ENCODE data around the gene PABPC3. TPM values are rescaled to one million over a fixed set of nuclear protein-coding genes. Genes with fewer than 3 reads are reported as not detected.

Gene PABPC3
- total and polyA plus RNA-seq, 7 experiments from 2014 or later: 0.13 to 0.87 (median 0.22) TPM

- peaks cover 4 to 21% (median 12%) of the 10 kb centered on the region in 5 donors for H3K27me3 Mint-ChIP-seq
- H3K4me3 Mint-ChIP-seq: no peak overlapping the region
- ChIA-PET CTCF (no interaction called here), POLR2A (interaction anchor here (0.7 kb wide), 1 partner anchor 11 kb away, joined by 3 read pairs; no protein-coding TSS in a partner anchor)
- H3K9me3 Mint-ChIP-seq: peaks cover 0 to 2% (median 0%) of the 10 kb centered on the region in 11 donors
- no peak overlapping the region for H3K27ac Mint-ChIP-seq
- H3K4me1 Mint-ChIP-seq: no peaks in the 10 kb centered on the region
- H3K27me3 ChIP-seq (ENCODE audit: control insufficient read depth in 2 of 2, insufficient read depth in 2 of 2, low read length in 2 of 2): no peaks in the 10 kb centered on the region
- intact Hi-C loops (cut with micrococcal nuclease): loop anchor here in 1 of 2 donors (5.0 kb wide), 1 partner anchor 207 kb away; the partner anchor contains the start of gene MTMR6
- no peaks in the 10 kb centered on the region for H3K36me3 Mint-ChIP-seq
- no peak for DNase-seq
- H3K27ac ChIP-seq (ENCODE audit: low read depth, low read length): no peak overlapping the region
- no peak overlapping the region for H3K4me3 ChIP-seq (ENCODE audit: low read length)
- H3K9me3 ChIP-seq (ENCODE audit: control insufficient read depth in 2 of 3, low read length in 3 of 3): no peaks in the 10 kb centered on the region
- no peaks in the 10 kb centered on the region for H3K36me3 ChIP-seq (ENCODE audit: control insufficient read depth in 2 of 3, insufficient read depth in 3 of 3, low read length in 3 of 3)
- no peak for ATAC-seq
- no peaks in the 10 kb centered on the region for H3K4me1 ChIP-seq (ENCODE audit: control insufficient read depth in 2 of 2, insufficient read depth in 2 of 2, low read length in 2 of 2)
These were observed 15.2 kb upstream of the PABPC3 start for GRCh38 chr13:25080773-25081172.

GRCh38 chr13:25084096-25084495, 11.8 kb upstream of the PABPC3 start:
- peaks cover 0 to 3% (median 0%) of the 10 kb centered on the region in 11 donors for H3K9me3 Mint-ChIP-seq
- H3K27ac Mint-ChIP-seq: no peak overlapping the region
- no peak overlapping the region for H3K4me3 Mint-ChIP-seq
- ATAC-seq (no peak), DNase-seq (no peak)
- Histone ChIP-seq H3K9me3 (ENCODE audit: control insufficient read depth in 2 of 3, low read length in 3 of 3) (no peaks in the 10 kb centered on the region), H3K4me3 (ENCODE audit: low read length) (no peak overlapping the region), H3K36me3 (ENCODE audit: control insufficient read depth in 2 of 3, insufficient read depth in 3 of 3, low read length in 3 of 3) (no peaks in the 10 kb centered on the region), H3K27ac (ENCODE audit: low read depth, low read length) (no peak overlapping the region), H3K4me1 (ENCODE audit: control insufficient read depth in 2 of 2, insufficient read depth in 2 of 2, low read length in 2 of 2) (no peaks in the 10 kb centered on the region), H3K27me3 (ENCODE audit: control insufficient read depth in 2 of 2, insufficient read depth in 2 of 2, low read length in 2 of 2) (no peaks in the 10 kb centered on the region)
- H3K36me3 Mint-ChIP-seq: no peaks in the 10 kb centered on the region
- CTCF ChIA-PET: no interaction called here
- POLR2A ChIA-PET: no interaction called here
- intact Hi-C loops (cut with micrococcal nuclease): loop anchor here (2.0 to 5.0 kb wide), 3 partner anchors 165 to 291 kb away; partner anchors contain the start of gene MTMR6 (in 1 of the 2)
- peaks cover 11 to 19% (median 13%) of the 10 kb centered on the region in 5 donors for H3K27me3 Mint-ChIP-seq
- H3K4me1 Mint-ChIP-seq: no peaks in the 10 kb centered on the region

GRCh38 chr13:25085125-25085742, 10.7 kb upstream of the PABPC3 start:
- Histone ChIP-seq H3K27ac (ENCODE audit: low read depth, low read length) (no peak overlapping the region), H3K9me3 (ENCODE audit: control insufficient read depth in 2 of 3, low read length in 3 of 3) (no peaks in the 10 kb centered on the region), H3K36me3 (ENCODE audit: control insufficient read depth in 2 of 3, insufficient read depth in 3 of 3, low read length in 3 of 3) (no peaks in the 10 kb centered on the region), H3K27me3 (ENCODE audit: control insufficient read depth in 2 of 2, insufficient read depth in 2 of 2, low read length in 2 of 2) (no peaks in the 10 kb centered on the region), H3K4me3 (ENCODE audit: low read length) (no peak overlapping the region), H3K4me1 (ENCODE audit: control insufficient read depth in 2 of 2, insufficient read depth in 2 of 2, low read length in 2 of 2) (no peaks in the 10 kb centered on the region)
- Mint-ChIP-seq H3K27me3 (peaks cover 12 to 19% (median 18%) of the 10 kb centered on the region in 5 donors), H3K4me1 (no peaks in the 10 kb centered on the region), H3K9me3 (peaks cover 0 to 3% (median 0%) of the 10 kb centered on the region in 11 donors), H3K4me3 (no peak overlapping the region), H3K27ac (no peak overlapping the region), H3K36me3 (no peaks in the 10 kb centered on the region)
- peak in 1 of 9 donors; percentile 1 for DNase-seq
- intact Hi-C loops (cut with micrococcal nuclease): loop anchor here (2.0 kb wide), 2 partner anchors 164 to 290 kb away; no protein-coding TSS in a partner anchor
- POLR2A ChIA-PET: no interaction called here
- no peak for ATAC-seq
- CTCF ChIA-PET: no interaction called here

- peaks cover 21 to 30% (median 26%) of the 10 kb centered on the region in 5 donors for H3K27me3 Mint-ChIP-seq
- Histone ChIP-seq H3K27ac (ENCODE audit: low read depth, low read length) (no peak overlapping the region), H3K27me3 (ENCODE audit: control insufficient read depth in 2 of 2, insufficient read depth in 2 of 2, low read length in 2 of 2) (no peaks in the 10 kb centered on the region), H3K4me1 (ENCODE audit: control insufficient read depth in 2 of 2, insufficient read depth in 2 of 2, low read length in 2 of 2) (no peaks in the 10 kb centered on the region), H3K36me3 (ENCODE audit: control insufficient read depth in 2 of 3, insufficient read depth in 3 of 3, low read length in 3 of 3) (no peaks in the 10 kb centered on the region), H3K4me3 (ENCODE audit: low read length) (no peak overlapping the region), H3K9me3 (ENCODE audit: control insufficient read depth in 2 of 3, low read length in 3 of 3) (no peaks in the 10 kb centered on the region)
- ATAC-seq (no peak), DNase-seq (no peak)
- H3K9me3 Mint-ChIP-seq: peaks cover 0 to 7% (median 0%) of the 10 kb centered on the region in 11 donors
- CTCF ChIA-PET: no interaction called here
- POLR2A ChIA-PET: no interaction called here
- H3K4me3 Mint-ChIP-seq: no peak overlapping the region
- no peaks in the 10 kb centered on the region for H3K4me1 Mint-ChIP-seq
- no peak overlapping the region for H3K27ac Mint-ChIP-seq
- H3K36me3 Mint-ChIP-seq: no peaks in the 10 kb centered on the region
- intact Hi-C loops (cut with micrococcal nuclease): no loop called here
These were observed 7.2 kb upstream of the PABPC3 start for GRCh38 chr13:25088562-25089221.

GRCh38 chr13:25097426-25097825, 1.5 kb downstream of the PABPC3 start:
- H3K4me3 Mint-ChIP-seq: no peak overlapping the region
- DNase-seq (no peak), ATAC-seq (no peak)
- intact Hi-C loops (cut with micrococcal nuclease): no loop called here
- H3K36me3 Mint-ChIP-seq: no peaks in the 10 kb centered on the region
- Histone ChIP-seq H3K4me1 (ENCODE audit: control insufficient read depth in 2 of 2, insufficient read depth in 2 of 2, low read length in 2 of 2) (no peaks in the 10 kb centered on the region), H3K4me3 (ENCODE audit: low read length) (no peak overlapping the region), H3K27ac (ENCODE audit: low read depth, low read length) (no peak overlapping the region), H3K36me3 (ENCODE audit: control insufficient read depth in 2 of 3, insufficient read depth in 3 of 3, low read length in 3 of 3) (no peaks in the 10 kb centered on the region), H3K27me3 (ENCODE audit: control insufficient read depth in 2 of 2, insufficient read depth in 2 of 2, low read length in 2 of 2) (peaks cover 0 to 6% of the 10 kb centered on the region in 2 donors), H3K9me3 (ENCODE audit: control insufficient read depth in 2 of 3, low read length in 3 of 3) (no peaks in the 10 kb centered on the region)
- no peak overlapping the region for H3K27ac Mint-ChIP-seq
- POLR2A ChIA-PET: no interaction called here
- CTCF ChIA-PET: no interaction called here
- peaks cover 0 to 11% (median 0%) of the 10 kb centered on the region in 11 donors for H3K9me3 Mint-ChIP-seq
- H3K4me1 Mint-ChIP-seq: peaks cover 0 to 3% (median 0%) of the 10 kb centered on the region in 7 donors
- peaks cover 44 to 56% (median 46%) of the 10 kb centered on the region in 5 donors for H3K27me3 Mint-ChIP-seq

GRCh38 chr13:25103711-25104110, 7.8 kb downstream of the PABPC3 start:
- no peak for DNase-seq
- Histone ChIP-seq H3K9me3 (ENCODE audit: control insufficient read depth in 2 of 3, low read length in 3 of 3) (no peaks in the 10 kb centered on the region), H3K27ac (ENCODE audit: low read depth, low read length) (no peak overlapping the region), H3K36me3 (ENCODE audit: control insufficient read depth in 2 of 3, insufficient read depth in 3 of 3, low read length in 3 of 3) (no peaks in the 10 kb centered on the region), H3K4me3 (ENCODE audit: low read length) (no peak overlapping the region), H3K27me3 (ENCODE audit: control insufficient read depth in 2 of 2, insufficient read depth in 2 of 2, low read length in 2 of 2) (peaks cover 0 to 3% of the 10 kb centered on the region in 2 donors), H3K4me1 (ENCODE audit: control insufficient read depth in 2 of 2, insufficient read depth in 2 of 2, low read length in 2 of 2) (no peaks in the 10 kb centered on the region)
- POLR2A ChIA-PET: no interaction called here
- H3K27me3 Mint-ChIP-seq: peaks cover 14 to 23% (median 18%) of the 10 kb centered on the region in 5 donors
- no peak for ATAC-seq
- H3K4me1 Mint-ChIP-seq: peaks cover 0 to 1% (median 0%) of the 10 kb centered on the region in 7 donors
- no peak overlapping the region for H3K27ac Mint-ChIP-seq
- peaks cover 0 to 2% (median 0%) of the 10 kb centered on the region in 11 donors for H3K9me3 Mint-ChIP-seq
- no peak overlapping the region for H3K4me3 Mint-ChIP-seq
- no peaks in the 10 kb centered on the region for H3K36me3 Mint-ChIP-seq
- CTCF ChIA-PET: no interaction called here
- intact Hi-C loops (cut with micrococcal nuclease): no loop called here
